Astrocyte (in vitro differentiated cells and primary cell): ENCODE data around the gene TNFRSF25.

Experiments
- EZH2 ChIP-seq: IDR thresholded peaks from 2 replicates; pipeline ENCODE4 v1.6.1; 2012; ENCODE audit warnings: mild to moderate bottlenecking, low read length, inconsistent platforms; ENCODE audit not compliant: insufficient read depth
- TF ChIP-seq, protein P1 (sequence below): IDR thresholded peaks from 2 replicates; pipeline ENCODE4 v1.5.1; 2011; ENCODE audit warnings: low read depth, mild to moderate bottlenecking, inconsistent platforms, low read length, moderate library complexity; ENCODE audit not compliant: insufficient read depth

DNA sequence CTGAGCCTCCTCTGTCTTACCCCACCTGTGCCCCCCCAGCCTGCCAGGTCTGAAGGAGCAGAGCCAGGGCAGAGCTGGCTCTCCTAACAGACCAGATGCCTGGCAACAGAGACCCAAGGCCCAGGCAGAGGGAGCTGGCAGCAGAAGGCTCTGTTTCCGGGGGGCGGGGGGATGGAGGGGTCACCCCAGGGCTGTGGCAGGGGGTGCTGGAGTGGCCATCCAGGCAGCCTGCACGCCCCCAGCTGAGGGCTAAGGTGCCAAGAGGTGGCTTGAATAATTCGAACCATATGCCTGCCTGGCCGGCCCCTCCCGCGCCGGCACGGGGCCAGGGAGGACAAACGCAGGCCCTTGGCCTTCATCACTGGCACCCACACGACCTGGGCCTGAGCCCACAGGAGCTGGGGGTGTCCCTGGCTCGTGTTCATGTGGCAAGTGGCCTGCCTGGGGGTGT is 41.5 kb upstream of the TNFRSF25 start:
- TF ChIP-seq, protein P1, sequence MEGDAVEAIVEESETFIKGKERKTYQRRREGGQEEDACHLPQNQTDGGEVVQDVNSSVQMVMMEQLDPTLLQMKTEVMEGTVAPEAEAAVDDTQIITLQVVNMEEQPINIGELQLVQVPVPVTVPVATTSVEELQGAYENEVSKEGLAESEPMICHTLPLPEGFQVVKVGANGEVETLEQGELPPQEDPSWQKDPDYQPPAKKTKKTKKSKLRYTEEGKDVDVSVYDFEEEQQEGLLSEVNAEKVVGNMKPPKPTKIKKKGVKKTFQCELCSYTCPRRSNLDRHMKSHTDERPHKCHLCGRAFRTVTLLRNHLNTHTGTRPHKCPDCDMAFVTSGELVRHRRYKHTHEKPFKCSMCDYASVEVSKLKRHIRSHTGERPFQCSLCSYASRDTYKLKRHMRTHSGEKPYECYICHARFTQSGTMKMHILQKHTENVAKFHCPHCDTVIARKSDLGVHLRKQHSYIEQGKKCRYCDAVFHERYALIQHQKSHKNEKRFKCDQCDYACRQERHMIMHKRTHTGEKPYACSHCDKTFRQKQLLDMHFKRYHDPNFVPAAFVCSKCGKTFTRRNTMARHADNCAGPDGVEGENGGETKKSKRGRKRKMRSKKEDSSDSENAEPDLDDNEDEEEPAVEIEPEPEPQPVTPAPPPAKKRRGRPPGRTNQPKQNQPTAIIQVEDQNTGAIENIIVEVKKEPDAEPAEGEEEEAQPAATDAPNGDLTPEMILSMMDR = no peak
- no peak for TF ChIP-seq EZH2
